ENCODE measurements around the gene DAZAP1. TPM values are rescaled to one million over a fixed set of nuclear protein-coding genes. Genes with fewer than 3 reads are reported as not detected.

Gene DAZAP1
- total RNA-seq, 4 donors from 2014 or later: 41.5 to 75.4 (median 49.2) TPM

GRCh38 chr19:1434040-1434366, 26.6 kb downstream of the DAZAP1 start:
- no peaks in the 10 kb centered on the region for H3K9me3 ChIP-seq
- TF ChIP-seq POLR2AphosphoS5 (IDR thresholded peaks at IDR 0.05): no peak
- TF ChIP-seq POLR2A (IDR thresholded peaks at IDR 0.05): no peak
- TF ChIP-seq CTCF (IDR thresholded peaks at IDR 0.05): no peak
- TF ChIP-seq EP300 (IDR thresholded peaks at IDR 0.05): no peak
- no peak for DNase-seq (ENCODE audit: low spot score in 2 of 2)
- H3K27ac ChIP-seq: no peak overlapping the region
- WGBS: 91% methylated on average over 4 of the region's 17 CpGs
- no peaks in the 10 kb centered on the region for H3K27me3 ChIP-seq
- H3K36me3 ChIP-seq: peaks cover 67% of the 10 kb centered on the region
- H3K4me1 ChIP-seq: peaks cover 12% of the 10 kb centered on the region
- no peak overlapping the region for H3K4me3 ChIP-seq

GRCh38 chr19:1434577-1435060, 27.2 kb downstream of the DAZAP1 start:
- Histone ChIP-seq H3K9me3 (no peaks in the 10 kb centered on the region), H3K27ac (no peak overlapping the region), H3K4me1 (peaks cover 14% of the 10 kb centered on the region), H3K4me3 (no peak overlapping the region), H3K36me3 (peaks cover 63% of the 10 kb centered on the region), H3K27me3 (no peaks in the 10 kb centered on the region)
- WGBS: 86% methylated on average over 19 of the region's 39 CpGs
- DNase-seq (ENCODE audit: low spot score in 2 of 2): no peak
- no peak for TF ChIP-seq EP300 (IDR thresholded peaks at IDR 0.05)
- TF ChIP-seq CTCF (IDR thresholded peaks at IDR 0.05): no peak
- TF ChIP-seq POLR2A (IDR thresholded peaks at IDR 0.05): no peak
- no peak for TF ChIP-seq POLR2AphosphoS5 (IDR thresholded peaks at IDR 0.05)

- no peaks in the 10 kb centered on the region for H3K9me3 ChIP-seq
- TF ChIP-seq POLR2A (IDR thresholded peaks at IDR 0.05) (no peak), POLR2AphosphoS5 (IDR thresholded peaks at IDR 0.05) (no peak), CTCF (IDR thresholded peaks at IDR 0.05) (no peak), EP300 (IDR thresholded peaks at IDR 0.05) (no peak)
- H3K27me3 ChIP-seq: no peaks in the 10 kb centered on the region
- DNase-seq (ENCODE audit: low spot score in 2 of 2): no peak
- no peak overlapping the region for H3K4me3 ChIP-seq
- no peak overlapping the region for H3K27ac ChIP-seq
- peaks cover 63% of the 10 kb centered on the region for H3K36me3 ChIP-seq
- 86% methylated on average over 21 of the region's 21 CpGs for WGBS
- H3K4me1 ChIP-seq: peaks cover 23% of the 10 kb centered on the region
These were observed 28.1 kb downstream of the DAZAP1 start for GRCh38 chr19:1435378-1435989.

- Histone ChIP-seq H3K36me3 (peaks cover 63% of the 10 kb centered on the region), H3K9me3 (no peaks in the 10 kb centered on the region), H3K27me3 (no peaks in the 10 kb centered on the region), H3K27ac (no peak overlapping the region), H3K4me3 (no peak overlapping the region), H3K4me1 (peaks cover 30% of the 10 kb centered on the region)
- no peak for TF ChIP-seq POLR2AphosphoS5 (IDR thresholded peaks at IDR 0.05)
- no peak for TF ChIP-seq CTCF (IDR thresholded peaks at IDR 0.05)
- TF ChIP-seq EP300 (IDR thresholded peaks at IDR 0.05): no peak
- TF ChIP-seq POLR2A (IDR thresholded peaks at IDR 0.05): no peak
- no peak for DNase-seq (ENCODE audit: low spot score in 2 of 2)
- 58% methylated on average over 8 of the region's 8 CpGs for WGBS
These were observed 30.2 kb downstream of the DAZAP1 start for GRCh38 chr19:1437609-1438008.

- H3K9me3 ChIP-seq: no peaks in the 10 kb centered on the region
- peak; percentile 96 to 98 for DNase-seq (ENCODE audit: low spot score in 2 of 2)
- H3K4me3 ChIP-seq: peak within 1 kb of the TSS; percentile 58
- peaks cover 30% of the 10 kb centered on the region for H3K4me1 ChIP-seq
- 1% methylated on average over 54 of the region's 100 CpGs for WGBS
- TF ChIP-seq POLR2A (IDR thresholded peaks at IDR 0.05) (peak; percentile 78 to 91), CTCF (IDR thresholded peaks at IDR 0.05) (peak; percentile 83 to 97), EP300 (IDR thresholded peaks at IDR 0.05) (no peak), POLR2AphosphoS5 (IDR thresholded peaks at IDR 0.05) (peak; percentile 87 to 99 (median 98))
- no peaks in the 10 kb centered on the region for H3K27me3 ChIP-seq
- H3K27ac ChIP-seq: peak within 1 kb of the TSS; percentile 83
- peaks cover 56% of the 10 kb centered on the region for H3K36me3 ChIP-seq
These were observed 30.9 kb downstream of the DAZAP1 start, which contains the start of gene RPS15 for GRCh38 chr19:1438035-1438932. TSS of gene RPS15 (plus strand) at chr19:1438396. CDS start at chr19:1438426, 30 bp downstream.

Measured in suprapubic skin (tissue), 4 donors.